Loucy (cell line): ENCODE results near the gene SORCS2.

ENCODE experiments used
- H2AFZ ChIP-seq: fragments of 200-600 bp; sonication (generic); 2 replicates; pipeline ENCODE4 v1.6.0; 2016; ENCODE audit warnings: antibody characterized with exemption, mild to moderate bottlenecking, low read length, moderate library complexity
- H3F3A ChIP-seq: fragments of 200-600 bp; 2 replicates; pipeline ENCODE4 v1.6.0; 2016; ENCODE audit warnings: antibody characterized with exemption, low read depth, mild to moderate bottlenecking
- H3K27me3 ChIP-seq: fragments of 200-600 bp; sonication (generic); 2 replicates; pipeline ENCODE4 v1.6.1; 2014; ENCODE audit warnings: low read length, mild to moderate bottlenecking; ENCODE audit not compliant: insufficient read depth, poor library complexity, severe bottlenecking
- H3K36me3 ChIP-seq: fragments of 200-600 bp; sonication (generic); 2 replicates; pipeline ENCODE4 v1.6.1; 2016; ENCODE audit warnings: low read length; ENCODE audit not compliant: insufficient read depth
- H3K4me1 ChIP-seq: fragments of 200-600 bp; sonication (generic); 2 replicates; pipeline ENCODE4 v1.5.1; 2014; ENCODE audit warnings: low read length, mild to moderate bottlenecking; ENCODE audit not compliant: insufficient read depth, poor library complexity, severe bottlenecking
- H3K4me2 ChIP-seq: fragments of 200-600 bp; sonication (generic); 2 replicates; pipeline ENCODE4 v1.6.0; 2014; ENCODE audit warnings: antibody characterized with exemption, low read length, low read depth, mild to moderate bottlenecking; ENCODE audit not compliant: poor library complexity, severe bottlenecking
- H3K4me3 ChIP-seq: fragments of 200-600 bp; sonication (generic); 2 replicates; pipeline ENCODE4 v1.5.1; 2014; ENCODE audit warnings: low read length, mild to moderate bottlenecking, mixed read lengths; ENCODE audit not compliant: poor library complexity, severe bottlenecking
- H3K79me2 ChIP-seq: fragments of 200-600 bp; sonication (generic); 2 replicates; pipeline ENCODE4 v1.6.1; 2014; ENCODE audit warnings: low read length; ENCODE audit not compliant: insufficient read depth
- H3K9ac ChIP-seq: fragments of 200-600 bp; sonication (generic); 2 replicates; pipeline ENCODE4 v1.6.0; 2014; ENCODE audit warnings: mild to moderate bottlenecking, low read depth, low read length, moderate library complexity; ENCODE audit not compliant: poor library complexity, severe bottlenecking
- H3K9me2 ChIP-seq: fragments of 200-600 bp; sonication (generic); replicated peaks from 2 replicates; pipeline ENCODE4 v1.6.1; 2016; ENCODE audit warnings: low read depth, low read length, mixed read lengths
- H3K9me3 ChIP-seq: fragments of 200-600 bp; sonication (generic); 2 replicates; pipeline ENCODE4 v1.6.1; 2014; ENCODE audit warnings: mild to moderate bottlenecking, antibody characterized with exemption, low read length, low read depth; ENCODE audit not compliant: insufficient read depth
- H4K20me1 ChIP-seq: fragments of 200-600 bp; sonication (generic); 2 replicates; pipeline ENCODE4 v1.6.0; 2014; ENCODE audit warnings: antibody characterized with exemption, low read length, mild to moderate bottlenecking; ENCODE audit not compliant: insufficient read depth, poor library complexity, severe bottlenecking
- EZH2phosphoT487 ChIP-seq: fragments of 200-600 bp; IDR thresholded peaks from 2 replicates; pipeline ENCODE4 v1.6.1; 2018; ENCODE audit warnings: antibody characterized with exemption, mild to moderate bottlenecking, moderate library complexity, borderline replicate concordance
- TF ChIP-seq, protein P1 (sequence below): fragments of 200-600 bp; sonication (generic); conservative IDR thresholded peaks from 2 replicates; pipeline ENCODE4 v1.5.1; 2014; ENCODE audit warnings: mild to moderate bottlenecking, antibody characterized with exemption, low read length

The SORCS2 gene

GRCh38 chr4:7367864-7368277, 175.5 kb downstream of the SORCS2 start:
- Histone ChIP-seq H3K9me2 (no peaks in the 10 kb centered on the region), H3K27me3 (no peaks in the 10 kb centered on the region), H3K79me2 (no peaks in the 10 kb centered on the region), H3F3A (no peaks in the 10 kb centered on the region), H3K9me3 (peaks cover 8% of the 10 kb centered on the region; the same call in 1 of the 2 replicates), H3K9ac (no peak overlapping the region), H2AFZ (no peak overlapping the region), H3K4me2 (no peak overlapping the region), H3K4me1 (no peaks in the 10 kb centered on the region), H4K20me1 (no peaks in the 10 kb centered on the region), H3K36me3 (no peaks in the 10 kb centered on the region), H3K4me3 (no peak overlapping the region)
- TF ChIP-seq, protein P1, sequence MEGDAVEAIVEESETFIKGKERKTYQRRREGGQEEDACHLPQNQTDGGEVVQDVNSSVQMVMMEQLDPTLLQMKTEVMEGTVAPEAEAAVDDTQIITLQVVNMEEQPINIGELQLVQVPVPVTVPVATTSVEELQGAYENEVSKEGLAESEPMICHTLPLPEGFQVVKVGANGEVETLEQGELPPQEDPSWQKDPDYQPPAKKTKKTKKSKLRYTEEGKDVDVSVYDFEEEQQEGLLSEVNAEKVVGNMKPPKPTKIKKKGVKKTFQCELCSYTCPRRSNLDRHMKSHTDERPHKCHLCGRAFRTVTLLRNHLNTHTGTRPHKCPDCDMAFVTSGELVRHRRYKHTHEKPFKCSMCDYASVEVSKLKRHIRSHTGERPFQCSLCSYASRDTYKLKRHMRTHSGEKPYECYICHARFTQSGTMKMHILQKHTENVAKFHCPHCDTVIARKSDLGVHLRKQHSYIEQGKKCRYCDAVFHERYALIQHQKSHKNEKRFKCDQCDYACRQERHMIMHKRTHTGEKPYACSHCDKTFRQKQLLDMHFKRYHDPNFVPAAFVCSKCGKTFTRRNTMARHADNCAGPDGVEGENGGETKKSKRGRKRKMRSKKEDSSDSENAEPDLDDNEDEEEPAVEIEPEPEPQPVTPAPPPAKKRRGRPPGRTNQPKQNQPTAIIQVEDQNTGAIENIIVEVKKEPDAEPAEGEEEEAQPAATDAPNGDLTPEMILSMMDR, result no peak
- TF ChIP-seq EZH2phosphoT487, result no peak

DNA sequence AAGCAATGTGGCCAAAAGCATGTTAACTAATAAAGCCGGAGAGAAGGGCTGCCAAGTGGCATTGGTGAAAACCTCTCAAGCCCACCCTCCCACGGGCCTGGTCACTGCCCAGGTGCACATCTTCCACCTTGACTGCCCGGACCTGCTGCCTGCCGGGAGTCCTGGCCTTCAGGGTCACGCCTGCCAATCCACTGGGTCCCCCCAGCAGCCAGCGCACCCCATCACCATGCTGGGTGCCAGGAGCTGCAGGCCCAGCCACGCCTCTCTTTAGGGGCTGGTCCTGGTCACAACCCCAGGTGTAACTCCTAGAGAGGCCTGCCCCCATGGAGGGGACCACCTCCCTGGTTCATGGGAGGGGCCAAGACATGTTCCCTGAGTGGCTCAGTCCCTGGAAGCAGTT, 176.0 kb downstream of the SORCS2 start:
- Histone ChIP-seq H3K36me3 (no peaks in the 10 kb centered on the region), H3K4me2 (no peak overlapping the region)

DNA sequence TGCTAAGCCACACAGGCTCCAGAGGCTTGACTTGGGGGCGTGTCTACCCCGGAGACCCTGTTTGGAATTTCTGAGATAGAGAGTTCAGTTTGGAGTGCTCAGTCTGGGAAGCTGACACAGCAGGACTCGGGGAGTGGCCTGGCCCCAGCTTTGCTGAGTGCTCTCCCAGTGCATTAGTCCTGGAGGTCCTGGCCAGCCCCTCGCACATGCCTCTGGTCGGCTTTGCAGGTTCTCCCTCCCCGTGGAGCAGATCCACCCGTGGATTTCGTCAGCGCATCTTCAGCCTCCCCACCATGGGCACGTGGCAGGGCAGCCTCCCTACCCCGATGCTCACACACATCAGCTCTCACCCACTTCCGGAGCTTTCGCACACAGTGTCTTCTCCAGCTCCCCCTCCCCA, 177.2 kb downstream of the SORCS2 start:
- Histone ChIP-seq H3K4me2 (no peak overlapping the region), H3K27me3 (no peaks in the 10 kb centered on the region), H3K79me2 (no peaks in the 10 kb centered on the region), H3K4me1 (no peaks in the 10 kb centered on the region), H3F3A (no peaks in the 10 kb centered on the region), H2AFZ (no peak overlapping the region), H3K9ac (no peak overlapping the region), H3K9me2 (no peaks in the 10 kb centered on the region), H3K4me3 (no peak overlapping the region), H4K20me1 (no peaks in the 10 kb centered on the region), H3K36me3 (no peaks in the 10 kb centered on the region), H3K9me3 (peaks cover 6% of the 10 kb centered on the region; the same call in 1 of the 2 replicates)
- TF ChIP-seq, protein P1, result no peak
- no peak for TF ChIP-seq EZH2phosphoT487

More for the DNA sequence above, 176.0 kb downstream of the SORCS2 start:
- no peak for TF ChIP-seq EZH2phosphoT487
- TF ChIP-seq, protein P1, result no peak
- H3K9ac ChIP-seq, result no peak overlapping the region
- no peaks in the 10 kb centered on the region for H3K4me1 ChIP-seq
- H3F3A ChIP-seq, result no peaks in the 10 kb centered on the region
- no peaks in the 10 kb centered on the region for H3K27me3 ChIP-seq
- no peaks in the 10 kb centered on the region for H3K9me2 ChIP-seq
- peaks cover 6% of the 10 kb centered on the region; the same call in 1 of the 2 replicates for H3K9me3 ChIP-seq
- no peak overlapping the region for H2AFZ ChIP-seq
- H4K20me1 ChIP-seq, result no peaks in the 10 kb centered on the region
- no peak overlapping the region for H3K4me3 ChIP-seq
- no peaks in the 10 kb centered on the region for H3K79me2 ChIP-seq
